GM06990 (cell line): ENCODE data around the gene DENND1A.

Experiments
- DNase-seq: peaks from one replicate; pipeline ENCODE4 v3.0.0-alpha.2; 2011; ENCODE audit not compliant: insufficient read length; ENCODE audit errors: extremely low read depth
- H3K27me3 ChIP-seq: replicated peaks from 2 replicates; pipeline ENCODE4 v1.6.0; 2011; ENCODE audit warnings: low read length; ENCODE audit not compliant: control insufficient read depth, insufficient read depth
- H3K36me3 ChIP-seq: 2 replicates; pipeline ENCODE4 v1.5.1; 2011; ENCODE audit warnings: low read length; ENCODE audit not compliant: control insufficient read depth, insufficient read depth
- H3K4me3 ChIP-seq: replicated peaks from 2 replicates; pipeline ENCODE4 v1.5.1; 2011; ENCODE audit warnings: low read depth, mild to moderate bottlenecking, control low read depth, low read length
- TF ChIP-seq, protein P1 (sequence below): IDR thresholded peaks from 2 replicates; pipeline ENCODE4 v1.5.1; 2011; ENCODE audit warnings: low read length, control low read depth, mild to moderate bottlenecking, inconsistent platforms; ENCODE audit not compliant: insufficient read depth, poor library complexity, severe bottlenecking

DENND1A gene

DNA sequence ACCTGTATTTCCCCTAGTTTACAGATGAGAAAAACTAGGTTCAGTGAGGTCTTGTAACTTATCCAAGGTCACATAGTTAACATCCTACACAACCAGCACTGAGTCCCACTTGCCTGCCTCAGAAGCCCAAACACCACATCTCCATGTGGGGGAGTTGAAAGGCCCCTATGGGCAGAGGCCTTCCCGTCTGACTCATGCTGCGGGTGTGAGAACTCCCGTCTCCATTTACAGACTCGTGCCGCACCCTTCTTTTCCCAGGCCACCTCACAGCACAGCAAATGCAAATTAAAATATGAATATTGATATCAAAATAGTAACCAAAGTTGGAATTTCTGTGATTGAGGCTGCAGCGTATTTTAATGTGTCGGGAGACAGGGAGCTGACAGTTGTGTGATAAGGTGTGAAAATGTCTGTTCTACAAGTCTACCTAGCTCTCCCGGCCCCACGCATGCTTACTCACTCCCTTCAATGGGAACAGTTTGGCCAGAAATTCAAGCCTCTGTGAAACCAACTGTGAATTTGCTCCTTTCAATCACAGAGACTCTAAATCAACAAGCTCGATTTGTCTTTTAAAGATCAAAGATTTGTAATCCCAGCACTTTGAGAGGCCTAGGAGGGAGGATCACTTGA, 483.8 kb downstream of the DENND1A start:
- Histone ChIP-seq H3K27me3 (no peaks in the 10 kb centered on the region), H3K36me3 (no peaks in the 10 kb centered on the region), H3K4me3 (no peak overlapping the region)
- DNase-seq, result no peak
- TF ChIP-seq, protein P1, sequence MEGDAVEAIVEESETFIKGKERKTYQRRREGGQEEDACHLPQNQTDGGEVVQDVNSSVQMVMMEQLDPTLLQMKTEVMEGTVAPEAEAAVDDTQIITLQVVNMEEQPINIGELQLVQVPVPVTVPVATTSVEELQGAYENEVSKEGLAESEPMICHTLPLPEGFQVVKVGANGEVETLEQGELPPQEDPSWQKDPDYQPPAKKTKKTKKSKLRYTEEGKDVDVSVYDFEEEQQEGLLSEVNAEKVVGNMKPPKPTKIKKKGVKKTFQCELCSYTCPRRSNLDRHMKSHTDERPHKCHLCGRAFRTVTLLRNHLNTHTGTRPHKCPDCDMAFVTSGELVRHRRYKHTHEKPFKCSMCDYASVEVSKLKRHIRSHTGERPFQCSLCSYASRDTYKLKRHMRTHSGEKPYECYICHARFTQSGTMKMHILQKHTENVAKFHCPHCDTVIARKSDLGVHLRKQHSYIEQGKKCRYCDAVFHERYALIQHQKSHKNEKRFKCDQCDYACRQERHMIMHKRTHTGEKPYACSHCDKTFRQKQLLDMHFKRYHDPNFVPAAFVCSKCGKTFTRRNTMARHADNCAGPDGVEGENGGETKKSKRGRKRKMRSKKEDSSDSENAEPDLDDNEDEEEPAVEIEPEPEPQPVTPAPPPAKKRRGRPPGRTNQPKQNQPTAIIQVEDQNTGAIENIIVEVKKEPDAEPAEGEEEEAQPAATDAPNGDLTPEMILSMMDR, result no peak

DNA sequence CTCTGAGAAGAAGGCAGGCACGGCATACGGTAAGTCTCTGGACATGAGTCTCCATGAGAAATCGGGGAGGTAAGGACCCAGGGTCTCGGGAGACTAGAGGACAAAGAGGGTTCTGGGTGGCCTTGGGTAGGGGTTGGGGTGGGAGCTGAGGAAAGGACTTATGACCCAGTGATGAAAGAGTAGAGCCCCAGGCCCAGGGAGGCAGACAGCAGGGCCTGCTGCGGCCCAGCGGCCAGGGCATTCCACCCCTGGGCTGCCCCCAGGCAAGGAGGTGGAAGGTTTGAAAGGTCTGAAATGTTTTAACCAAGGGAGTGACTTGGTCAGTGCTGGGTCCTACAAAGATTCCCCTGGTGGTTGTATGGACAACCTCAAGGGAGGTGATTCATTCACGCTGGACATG, 484.8 kb downstream of the DENND1A start:
- Histone ChIP-seq H3K4me3 (no peak overlapping the region), H3K27me3 (no peaks in the 10 kb centered on the region), H3K36me3 (no peaks in the 10 kb centered on the region; the same call in 1 of the 2 replicates)
- TF ChIP-seq, protein P1, result no peak
- DNase-seq, result no peak

- no peak for DNase-seq
- H3K4me3 ChIP-seq, result no peak overlapping the region
- TF ChIP-seq, protein P1, result no peak
- no peaks in the 10 kb centered on the region for H3K27me3 ChIP-seq
- no peaks in the 10 kb centered on the region; the same call in none of the 2 replicates for H3K36me3 ChIP-seq
These were observed 488.2 kb downstream of the DENND1A start for GRCh38 chr9:123441769-123442168.

- Histone ChIP-seq H3K36me3 (peaks cover 3% of the 10 kb centered on the region), H3K27me3 (no peaks in the 10 kb centered on the region), H3K4me3 (no peak overlapping the region)
- TF ChIP-seq, protein P1, result no peak
- DNase-seq, result no peak
These were observed 489.7 kb downstream of the DENND1A start for GRCh38 chr9:123440256-123440655.

DNA sequence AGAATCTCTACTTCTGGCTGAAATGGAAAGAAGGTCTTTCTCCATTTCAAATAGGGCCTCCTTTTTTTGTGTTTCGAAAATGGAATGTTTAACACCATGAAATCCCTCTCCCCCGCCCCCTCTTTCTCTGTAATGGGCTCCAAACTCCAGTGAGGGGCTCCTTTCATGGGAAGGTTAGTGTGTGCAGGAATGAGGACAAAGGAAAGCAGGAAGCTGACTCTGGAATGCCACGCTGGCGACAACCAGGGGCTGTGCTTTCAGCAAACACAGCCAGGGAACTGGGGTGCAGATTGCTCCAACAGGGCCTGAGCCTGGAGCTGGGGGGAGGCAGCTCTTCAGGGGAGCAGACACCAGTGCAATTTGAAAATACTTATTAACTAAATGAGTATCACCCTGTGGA, 491.1 kb downstream of the DENND1A start:
- Histone ChIP-seq H3K27me3 (no peaks in the 10 kb centered on the region), H3K4me3 (no peak overlapping the region), H3K36me3 (peaks cover 8% of the 10 kb centered on the region)
- no peak for DNase-seq
- TF ChIP-seq, protein P1, result no peak

GRCh38 chr9:123438321-123438720, 491.6 kb downstream of the DENND1A start:
- TF ChIP-seq, protein P1, result no peak

More at GRCh38 chr9:123438321-123438720, 491.6 kb downstream of the DENND1A start:
- Histone ChIP-seq H3K4me3 (no peak overlapping the region), H3K36me3 (peaks cover 8% of the 10 kb centered on the region), H3K27me3 (no peaks in the 10 kb centered on the region)
- no peak for DNase-seq
